SIG-M5 treated with dmso at 0.1 percent for 504 hours (cell line): ENCODE measurements around the gene NEK10.

Source experiments
- DNase-seq: peaks from one replicate; lab custom pipeline; 2025; ENCODE audit not compliant: unreplicated experiment; lab: John Stamatoyannopoulos, UW

Gene NEK10

DNA sequence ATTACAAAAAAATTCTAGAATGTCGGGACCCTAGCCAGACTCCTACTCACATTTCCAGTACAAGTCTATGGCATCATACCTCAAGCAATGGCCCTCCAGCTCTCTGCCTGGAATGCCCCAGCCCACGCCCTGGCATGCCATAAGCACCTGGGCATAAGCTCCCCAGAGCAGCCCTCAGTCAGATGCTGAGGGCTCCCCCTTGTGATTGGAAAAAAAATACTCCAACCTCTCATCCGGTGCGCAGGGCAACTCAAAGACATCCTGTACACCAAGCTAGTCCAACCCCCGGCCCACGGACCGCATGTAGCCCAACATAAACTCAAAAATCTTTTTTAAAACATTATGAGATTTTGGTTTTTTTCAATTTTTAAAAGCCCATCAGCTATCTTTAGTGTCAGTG lies 115.4 kb downstream of the NEK10 start:
- DNase-seq = peak; percentile 21

DNA sequence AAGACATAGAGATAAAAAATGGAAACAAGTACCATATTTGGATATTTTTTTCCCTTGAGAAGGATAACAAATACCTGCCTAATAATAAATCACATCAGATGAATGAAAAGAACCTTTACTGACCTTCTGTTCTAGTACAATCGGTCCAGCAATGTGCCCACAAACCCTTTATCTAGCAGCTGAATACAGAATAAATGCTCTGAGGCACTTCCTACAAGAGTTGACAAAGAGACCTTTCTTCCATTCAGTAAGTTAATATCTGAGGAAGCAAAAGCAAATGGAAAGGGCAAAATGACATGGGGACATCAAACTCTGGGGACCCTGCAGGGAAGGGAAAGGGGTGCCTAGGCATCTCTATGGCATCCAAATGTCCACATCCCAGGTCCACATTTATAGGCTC lies 115.8 kb downstream of the NEK10 start:
- DNase-seq = no peak

DNA sequence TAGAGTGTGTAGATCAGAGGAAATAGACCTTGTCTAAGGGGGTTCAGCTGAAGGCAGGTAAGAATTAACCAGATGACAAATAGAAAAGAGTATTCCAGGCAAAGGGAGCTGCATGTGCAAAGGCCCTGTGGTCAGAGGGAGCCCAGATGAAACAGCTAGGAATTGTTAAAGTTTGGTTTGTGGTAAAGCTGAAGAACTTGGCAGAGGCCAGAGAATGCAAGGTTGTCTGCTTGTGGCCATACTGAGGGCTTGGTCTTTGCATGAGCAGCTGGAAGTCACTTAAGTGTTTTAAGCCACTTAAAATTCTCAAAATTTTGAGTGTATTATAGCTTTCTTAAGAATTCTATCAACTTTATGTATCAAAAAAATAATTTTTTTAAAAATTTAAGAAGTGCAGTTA lies 116.5 kb downstream of the NEK10 start:
- DNase-seq = no peak

GRCh38 chr3:27244374-27244773 lies 124.8 kb downstream of the NEK10 start:
- DNase-seq = no peak

DNA sequence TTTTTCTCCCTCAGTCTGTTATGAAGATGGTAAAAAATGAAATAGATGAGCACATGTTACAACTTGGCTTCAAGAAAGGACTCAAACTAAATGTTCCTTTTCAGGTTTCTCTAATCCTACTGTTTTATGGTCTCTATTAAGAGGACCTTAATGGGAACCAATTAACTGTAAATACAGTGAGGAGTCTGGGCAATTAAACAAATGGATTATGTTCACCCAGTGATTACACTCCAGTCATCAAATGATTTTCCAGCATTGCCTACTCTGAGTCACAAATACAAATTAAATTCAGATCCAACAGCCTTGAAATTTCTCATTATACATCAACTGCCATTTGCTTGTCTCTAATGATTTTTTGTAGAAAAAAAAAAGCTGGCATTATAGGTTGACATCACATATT lies 129.2 kb downstream of the NEK10 start:
- DNase-seq = no peak

DNA sequence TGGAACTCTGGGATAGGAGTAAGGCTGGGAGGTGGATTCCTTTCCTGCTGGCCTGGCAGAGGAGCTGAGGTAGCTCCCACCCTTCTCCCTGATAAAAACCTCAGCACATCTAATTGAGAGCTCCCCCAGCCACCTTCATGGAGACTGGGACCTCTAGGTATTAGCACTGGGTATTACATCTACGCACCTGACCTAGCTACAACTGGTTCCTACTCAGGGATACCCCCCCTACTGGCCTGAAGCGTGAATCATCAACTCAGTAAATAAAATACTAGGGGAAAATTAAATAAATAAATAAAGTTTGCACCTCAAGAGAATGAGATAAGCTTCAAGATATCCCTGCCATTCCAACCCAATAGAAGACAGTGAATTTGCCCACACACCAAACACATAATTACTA lies 140.4 kb downstream of the NEK10 start:
- DNase-seq = peak; percentile 7

GRCh38 chr3:27224197-27224596 lies 145.0 kb downstream of the NEK10 start:
- no peak for DNase-seq

DNA sequence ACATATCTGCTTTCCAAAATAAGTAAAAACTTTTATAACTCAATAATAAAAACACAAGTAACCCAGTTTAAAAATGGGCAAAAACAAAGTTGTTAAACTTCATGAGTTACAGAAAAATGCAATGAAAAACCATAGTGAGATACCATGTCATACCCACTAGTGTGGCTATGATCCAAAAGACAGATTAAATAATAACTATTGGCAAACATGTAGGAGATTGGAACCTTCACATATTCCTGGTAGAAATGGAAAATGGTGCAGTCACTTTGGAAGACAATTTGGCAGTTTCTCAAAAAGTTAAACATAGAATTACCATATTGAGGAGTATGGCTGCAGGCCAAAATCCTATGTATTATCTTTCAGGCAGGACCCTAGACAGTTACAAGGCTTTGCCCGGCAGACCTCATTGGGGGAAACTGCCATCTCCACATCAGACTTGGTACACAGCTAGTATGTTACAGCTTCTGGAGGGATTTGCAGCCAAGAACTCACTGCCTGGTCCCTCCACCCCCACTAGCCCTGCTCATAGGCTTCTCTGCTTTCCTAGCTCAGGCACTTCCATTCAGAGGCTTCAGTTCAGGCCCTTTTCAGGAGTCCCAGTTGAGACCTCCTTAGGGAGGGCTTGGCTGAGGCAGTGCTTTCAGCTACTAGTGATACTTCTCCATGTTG lies 147.8 kb downstream of the NEK10 start:
- no peak for DNase-seq

DNA sequence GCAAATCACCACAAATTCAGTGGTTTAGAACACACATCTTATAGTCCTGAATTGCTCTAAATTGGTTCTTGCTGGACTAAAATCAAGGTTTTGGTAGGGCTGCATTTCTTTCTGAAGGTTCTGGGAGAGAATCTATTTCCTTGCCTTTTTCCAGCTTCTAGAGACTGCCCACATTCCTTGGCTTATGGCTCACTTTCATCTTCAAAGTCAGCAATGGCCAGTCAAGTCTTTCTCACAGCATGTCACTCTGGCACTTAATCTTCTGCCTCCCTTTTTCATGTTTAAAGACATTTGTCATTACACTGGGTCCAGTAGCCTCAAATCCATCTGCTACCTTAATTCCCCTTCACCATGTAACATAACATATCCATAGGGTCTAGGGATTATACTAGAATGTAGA lies 149.0 kb downstream of the NEK10 start:
- DNase-seq = no peak

DNA sequence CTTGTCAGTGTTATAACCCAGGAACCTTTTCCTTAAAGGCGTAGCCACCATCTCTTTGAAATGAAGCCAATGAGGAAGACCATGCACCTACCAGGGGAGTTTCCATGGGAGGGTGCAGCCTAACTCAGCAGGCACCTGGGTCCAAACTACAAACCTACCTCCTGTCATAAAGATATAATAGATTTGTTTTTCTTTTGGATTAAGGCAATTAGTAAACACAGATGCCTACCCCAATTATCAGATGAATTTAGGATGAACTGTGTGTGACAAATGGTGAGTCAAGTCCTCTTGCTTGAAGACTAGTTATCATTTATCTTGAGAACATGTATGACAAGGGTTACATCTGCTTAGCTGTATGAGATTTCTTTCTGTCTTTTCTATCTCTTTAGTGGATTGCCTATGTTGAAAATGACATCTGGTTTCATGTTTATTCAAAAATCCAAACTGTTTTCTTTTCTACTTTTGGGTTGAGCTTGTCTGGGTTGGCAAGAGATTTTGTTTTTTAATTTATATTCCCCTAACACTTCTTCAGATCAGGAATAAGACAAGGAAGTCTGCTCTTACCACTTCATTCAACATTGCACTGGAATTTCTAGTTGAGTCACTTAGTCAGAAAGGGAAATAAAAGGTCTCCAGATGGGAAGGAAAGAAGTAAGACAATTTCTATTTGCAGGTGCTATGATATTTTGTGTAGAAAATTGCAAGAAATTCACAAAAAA lies 149.9 kb downstream of the NEK10 start:
- DNase-seq = no peak

DNA sequence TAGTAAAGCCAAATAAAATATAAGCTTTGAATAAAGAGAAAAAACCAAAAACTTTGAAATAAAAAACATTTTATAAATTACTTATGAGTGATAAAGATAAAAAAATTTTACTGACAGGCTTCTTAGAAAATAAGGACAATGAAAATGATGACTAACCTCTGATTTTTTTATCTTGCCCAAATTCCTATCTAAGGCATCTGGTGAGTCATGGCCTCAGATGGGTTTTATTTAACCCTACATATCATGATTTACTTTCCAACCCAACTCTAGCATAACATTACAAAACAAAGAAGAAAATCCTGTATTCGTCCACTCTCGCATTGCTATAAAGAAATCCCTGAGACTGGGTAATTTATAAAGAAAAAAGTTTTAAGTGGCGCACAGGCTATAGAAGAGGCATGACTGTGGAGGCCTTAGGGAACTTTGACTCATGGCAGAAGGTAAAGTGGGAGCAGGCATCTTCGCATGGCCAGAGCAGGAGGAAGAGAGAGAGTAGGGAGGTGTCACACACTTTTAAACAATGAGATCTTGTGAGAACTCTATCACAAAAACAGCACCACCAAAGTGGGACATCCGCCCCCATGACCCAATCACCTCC lies 152.1 kb downstream of the NEK10 start:
- no peak for DNase-seq

DNA sequence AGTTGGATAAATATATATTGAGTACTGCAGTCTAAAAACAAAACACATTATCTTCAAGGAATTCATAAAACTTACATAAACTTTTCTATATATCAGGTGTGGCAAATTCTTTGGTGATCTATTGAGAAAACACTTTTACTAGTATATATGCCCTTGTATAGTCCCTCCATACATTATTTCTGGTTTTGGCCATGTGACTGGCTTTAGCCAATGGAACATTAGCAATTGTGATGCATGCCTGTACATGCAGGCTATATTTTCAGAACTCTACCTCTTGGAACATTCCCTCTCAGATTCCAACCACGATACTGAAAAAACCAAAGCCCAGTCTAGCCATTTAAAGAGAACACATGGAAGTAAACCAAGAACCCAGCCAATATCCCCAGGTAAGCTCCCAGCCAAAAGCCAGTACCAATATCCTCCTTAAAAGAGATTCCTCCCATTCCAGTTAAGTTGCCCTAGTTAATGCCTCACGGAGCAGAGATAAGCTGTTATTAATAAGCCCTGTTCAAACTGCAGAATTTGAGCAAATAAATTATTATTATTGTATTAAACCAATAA lies 152.8 kb downstream of the NEK10 start:
- DNase-seq = no peak

DNA sequence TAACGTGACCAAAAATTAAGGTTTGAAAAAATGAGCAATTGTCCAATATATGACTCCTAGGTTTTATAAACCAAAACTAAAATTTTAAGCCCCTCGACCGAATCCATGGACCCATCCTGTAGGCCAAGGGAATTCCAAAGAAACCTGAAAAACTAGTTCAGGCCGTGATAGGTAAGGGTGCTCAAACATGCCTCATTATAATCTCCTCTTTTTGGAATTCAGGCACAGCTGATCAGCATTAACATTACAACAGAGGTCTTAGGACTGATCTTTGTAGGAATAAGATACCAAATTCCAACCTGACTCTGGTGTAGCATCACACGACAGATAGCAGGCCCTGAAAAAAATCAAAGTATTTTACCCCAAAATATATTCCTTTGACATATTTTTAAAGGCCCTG lies 155.7 kb downstream of the NEK10 start:
- DNase-seq = no peak

GRCh38 chr3:27209617-27210264 lies 159.4 kb downstream of the NEK10 start:
- no peak for DNase-seq

GRCh38 chr3:27208961-27209616 lies 160.1 kb downstream of the NEK10 start:
- no peak for DNase-seq

DNA sequence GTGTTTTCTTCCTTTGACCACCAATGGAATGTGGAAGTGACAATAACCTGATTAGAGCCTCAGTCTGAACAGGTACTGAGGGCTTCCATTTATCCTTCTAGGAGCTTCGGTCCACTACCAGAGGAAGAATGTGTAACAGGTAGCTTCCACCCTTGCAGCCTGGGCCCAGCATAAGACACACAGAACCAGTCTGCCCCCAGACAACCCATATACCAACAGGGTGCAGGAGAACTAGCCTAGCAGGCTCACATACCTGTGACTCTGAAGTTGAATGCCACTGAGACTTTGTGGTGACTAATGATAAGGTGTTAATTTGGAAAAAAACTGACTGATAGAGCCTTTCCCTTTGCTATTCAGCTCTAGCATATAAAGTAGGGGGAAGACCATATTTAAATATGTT lies 166.2 kb downstream of the NEK10 start:
- no peak for DNase-seq

DNA sequence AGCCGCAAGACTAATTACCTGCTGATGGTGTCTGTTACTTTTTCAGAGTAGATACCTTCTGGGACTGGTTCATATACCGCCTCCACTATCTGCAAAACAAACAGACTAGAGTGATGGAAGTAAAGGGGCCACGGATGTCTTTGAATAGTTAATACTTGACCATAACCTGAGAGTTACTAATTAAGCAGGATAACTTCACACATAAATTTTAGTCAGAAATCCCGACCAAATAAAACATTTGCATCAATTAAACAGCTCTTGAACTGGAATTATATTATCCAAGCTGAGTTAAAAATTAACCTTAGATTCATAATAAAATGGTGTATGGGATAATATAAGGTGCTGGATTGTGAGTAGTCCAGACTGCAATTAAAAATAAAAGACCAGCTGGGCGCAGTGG lies 167.7 kb downstream of the NEK10 start:
- DNase-seq = no peak

DNA sequence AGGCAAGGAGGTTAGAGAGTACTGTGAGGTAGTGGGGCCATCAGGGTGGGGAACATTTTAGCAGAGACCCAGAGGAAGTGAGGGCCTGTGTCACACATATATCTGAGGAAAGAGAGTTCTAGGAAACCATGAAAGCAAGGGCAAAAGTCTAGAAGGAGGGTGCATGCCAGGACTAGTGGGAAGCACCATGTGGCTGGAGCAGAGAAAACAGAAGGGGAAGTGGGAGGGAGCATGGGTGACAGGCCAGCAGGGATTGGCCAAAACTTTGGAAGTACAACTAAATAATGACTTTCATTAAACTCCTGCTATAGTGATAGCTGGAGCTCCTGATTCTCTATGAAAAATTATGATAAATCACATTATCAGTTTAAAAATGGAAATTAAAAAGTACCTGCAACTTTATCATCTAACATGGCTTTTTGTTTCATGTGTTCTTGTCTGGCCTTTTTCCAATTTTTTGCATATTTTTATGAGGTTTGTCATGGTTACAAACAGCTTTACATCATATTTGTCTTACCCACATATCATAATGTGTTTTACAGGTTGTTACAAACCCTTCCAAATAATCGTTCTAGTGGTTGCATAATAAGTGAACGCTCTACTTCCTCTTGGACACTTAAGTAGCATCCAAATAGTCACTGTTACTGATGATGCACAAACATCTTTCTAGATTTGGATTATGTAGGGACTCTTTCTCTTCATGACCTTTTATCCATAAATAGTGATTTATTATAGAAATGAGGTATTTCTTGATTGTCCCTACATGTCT lies 168.3 kb downstream of the NEK10 start:
- no peak for DNase-seq

DNA sequence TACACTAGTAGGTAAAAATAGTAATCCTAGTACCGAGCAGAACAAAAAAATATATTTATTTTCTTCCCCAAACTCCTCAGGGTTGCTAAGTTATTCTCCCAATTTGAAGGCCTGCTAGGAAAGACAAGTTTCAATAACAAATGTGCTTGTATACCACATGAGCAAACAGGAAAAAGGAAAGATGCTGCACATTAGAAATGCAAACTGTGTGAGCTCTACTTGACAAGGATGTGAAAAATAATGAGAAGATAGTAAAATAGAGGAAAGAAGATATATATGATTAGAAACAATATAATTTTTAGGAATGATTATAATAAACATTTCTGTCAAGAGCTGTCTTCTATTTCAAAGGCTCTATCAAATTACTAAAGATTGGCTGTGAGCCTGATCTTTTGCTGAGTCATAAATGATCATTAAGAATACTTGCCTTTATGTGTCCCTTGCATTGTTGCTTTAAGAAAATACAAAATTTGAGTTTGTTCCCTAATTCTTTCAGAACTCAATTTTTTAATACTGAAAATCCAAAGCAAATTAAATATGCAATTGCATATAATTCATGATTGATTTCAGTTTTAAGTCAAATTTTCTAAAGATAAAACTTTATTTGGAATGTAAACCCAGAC lies 174.2 kb downstream of the NEK10 start:
- DNase-seq = no peak

DNA sequence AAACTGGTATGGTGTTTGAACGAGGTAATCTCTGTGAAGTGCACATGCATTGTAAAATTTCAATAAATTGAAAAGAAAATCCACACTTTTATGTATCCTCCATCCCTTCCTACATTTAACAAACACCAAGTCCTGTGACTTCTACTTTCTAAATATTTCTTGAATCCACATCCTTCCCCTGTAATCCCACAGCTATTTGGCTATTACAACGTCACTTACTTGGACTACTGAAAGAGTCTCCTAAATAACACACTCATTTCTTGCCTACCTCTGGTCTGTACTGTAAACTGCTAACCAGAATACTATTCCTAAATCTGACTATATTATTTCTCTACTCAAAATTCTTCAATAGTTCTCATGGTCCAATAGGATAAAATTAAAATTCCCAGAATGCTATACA lies 176.1 kb downstream of the NEK10 start:
- DNase-seq = no peak
